ENCODE results near the gene PITPNC1. TPM values are rescaled to one million over a fixed set of nuclear protein-coding genes. Genes with fewer than 3 reads are reported as not detected.

The PITPNC1 gene
- total and polyA plus RNA-seq, 2 donors (not counting 3 experiments of a cell fraction or from before 2014, with no cell fraction given) = 2.4 to 9.6 TPM

- intact Hi-C loops (cut with micrococcal nuclease) = no loop called here
- CTCF ChIA-PET = interaction anchor here (1.3 to 10.9 kb wide), 5 partner anchors 10 to 316 kb away, joined by 3 to 295 read pairs (median 5); no protein-coding TSS in a partner anchor
Observed at GRCh38 chr17:67372751-67373150, 4.3 kb upstream of the PITPNC1 start.

More at GRCh38 chr17:67372751-67373150, 4.3 kb upstream of the PITPNC1 start:
- Histone ChIP-seq H4K20me1 (replicated peaks; ENCODE audit: control insufficient read depth, extremely low read depth, insufficient read depth, low read length) (no peaks in the 10 kb centered on the region), H3K9me1 (replicated peaks; ENCODE audit: control insufficient read depth, extremely low read depth, insufficient read depth, low read length) (no peaks in the 10 kb centered on the region), H2AFZ (ENCODE audit: low read depth, low read length) (no peak overlapping the region), H3K27ac (ENCODE audit: insufficient read depth, low read depth, low read length) (no peak overlapping the region), H3K79me2 (ENCODE audit: control insufficient read depth, insufficient read depth, low read length) (no peaks in the 10 kb centered on the region), H3K36me3 (ENCODE audit: control insufficient read depth in 2 of 2, extremely low read depth in 1 of 2, insufficient read depth in 2 of 2, low read length in 2 of 2) (no peaks in the 10 kb centered on the region), H3K4me1 (ENCODE audit: control insufficient read depth, extremely low read depth, insufficient read depth, low read length) (peaks cover 7% of the 10 kb centered on the region), H3K9me3 (replicated peaks; ENCODE audit: control insufficient read depth, insufficient read depth, low read length) (no peaks in the 10 kb centered on the region), H3K4me2 (ENCODE audit: insufficient read depth, low read length) (no peak overlapping the region), H3K4me3 (replicated peaks in 1 of 3; ENCODE audit: insufficient read depth in 1 of 3, low read depth in 1 of 3, low read length in 3 of 3) (no peak overlapping the region), H3K27me3 (ENCODE audit: control insufficient read depth in 2 of 2, insufficient read depth in 2 of 2, low read length in 2 of 2) (no peaks in the 10 kb centered on the region), H3K9ac (replicated peaks; ENCODE audit: extremely low read depth, insufficient read depth, low read length) (no peak overlapping the region)
- BruUV-seq (replicated peaks) = no TSS peak
- FAIRE-seq (no peak), DNase-seq (ENCODE audit: low read depth, low spot score) (no peak)
- POLR2A ChIA-PET = no interaction called here
- dilution Hi-C loops (cut with MboI; ENCODE audit: extremely low pct_ligation_motif_present, low sequenced_read_pairs) = no loop called here
- no peak for TF ChIP-seq FOS (IDR thresholded peaks at IDR 0.05; ENCODE audit: borderline replicate concordance, insufficient read depth, low read length)
- TF ChIP-seq GATA2 (IDR thresholded peaks at IDR 0.05; ENCODE audit: insufficient read depth, insufficient read length, low read depth, low read length) = no peak
- no peak for TF ChIP-seq MYC (IDR thresholded peaks at IDR 0.05; ENCODE audit: low read depth, low read length)
- no peak for TF ChIP-seq MAX (IDR thresholded peaks at IDR 0.05; ENCODE audit: insufficient read depth, insufficient read length)
- TF ChIP-seq POLR2AphosphoS5 (IDR thresholded peaks at IDR 0.05; ENCODE audit: insufficient read depth, low read depth, low read length) = no peak
- no peak for TF ChIP-seq CTCF (IDR thresholded peaks at IDR 0.05; ENCODE audit: extremely low read depth in 1 of 2, insufficient read depth in 1 of 2, low read depth in 1 of 2, low read length in 2 of 2)
- no peak for TF ChIP-seq EZH2 (IDR thresholded peaks at IDR 0.05; ENCODE audit: borderline replicate concordance, low read depth, low read length, severe bottlenecking)
- TF ChIP-seq POLR2A (IDR thresholded peaks at IDR 0.05; ENCODE audit: low read depth, low read length) = no peak
- no peak for TF ChIP-seq JUN (IDR thresholded peaks at IDR 0.05; ENCODE audit: borderline replicate concordance, insufficient read depth, insufficient read length, low read depth)

All from endothelial cell of umbilical vein (primary cell).